Measurements from ENCODE around the gene PTPRR.

DNA sequence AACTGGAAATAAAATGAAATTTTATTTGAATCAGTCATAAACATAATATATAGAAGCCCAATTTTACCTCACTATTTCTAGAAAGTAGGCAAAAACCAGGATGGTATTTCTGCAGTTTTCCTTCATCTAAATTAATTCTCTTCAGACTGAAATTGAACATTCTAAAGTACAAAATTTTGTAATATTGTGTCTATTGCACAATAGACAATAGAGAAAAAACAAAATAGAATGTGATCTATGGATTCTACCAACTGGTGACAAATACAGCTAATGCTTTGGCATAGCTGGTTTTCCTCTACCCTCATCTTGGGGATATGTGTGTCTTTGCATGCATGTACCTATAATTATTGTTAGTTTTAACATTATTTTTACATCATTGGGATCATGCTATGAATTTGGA lies 8.5 kb upstream of the PTPRR start:
- TF ChIP-seq TAF1 (IDR thresholded peaks at IDR 0.05; ENCODE audit: borderline replicate concordance, insufficient read depth, low read length) = no peak
- no peak for TF ChIP-seq POLR2AphosphoS5 (IDR thresholded peaks at IDR 0.05; ENCODE audit: low read depth, low read length)
- TF ChIP-seq, protein P1, sequence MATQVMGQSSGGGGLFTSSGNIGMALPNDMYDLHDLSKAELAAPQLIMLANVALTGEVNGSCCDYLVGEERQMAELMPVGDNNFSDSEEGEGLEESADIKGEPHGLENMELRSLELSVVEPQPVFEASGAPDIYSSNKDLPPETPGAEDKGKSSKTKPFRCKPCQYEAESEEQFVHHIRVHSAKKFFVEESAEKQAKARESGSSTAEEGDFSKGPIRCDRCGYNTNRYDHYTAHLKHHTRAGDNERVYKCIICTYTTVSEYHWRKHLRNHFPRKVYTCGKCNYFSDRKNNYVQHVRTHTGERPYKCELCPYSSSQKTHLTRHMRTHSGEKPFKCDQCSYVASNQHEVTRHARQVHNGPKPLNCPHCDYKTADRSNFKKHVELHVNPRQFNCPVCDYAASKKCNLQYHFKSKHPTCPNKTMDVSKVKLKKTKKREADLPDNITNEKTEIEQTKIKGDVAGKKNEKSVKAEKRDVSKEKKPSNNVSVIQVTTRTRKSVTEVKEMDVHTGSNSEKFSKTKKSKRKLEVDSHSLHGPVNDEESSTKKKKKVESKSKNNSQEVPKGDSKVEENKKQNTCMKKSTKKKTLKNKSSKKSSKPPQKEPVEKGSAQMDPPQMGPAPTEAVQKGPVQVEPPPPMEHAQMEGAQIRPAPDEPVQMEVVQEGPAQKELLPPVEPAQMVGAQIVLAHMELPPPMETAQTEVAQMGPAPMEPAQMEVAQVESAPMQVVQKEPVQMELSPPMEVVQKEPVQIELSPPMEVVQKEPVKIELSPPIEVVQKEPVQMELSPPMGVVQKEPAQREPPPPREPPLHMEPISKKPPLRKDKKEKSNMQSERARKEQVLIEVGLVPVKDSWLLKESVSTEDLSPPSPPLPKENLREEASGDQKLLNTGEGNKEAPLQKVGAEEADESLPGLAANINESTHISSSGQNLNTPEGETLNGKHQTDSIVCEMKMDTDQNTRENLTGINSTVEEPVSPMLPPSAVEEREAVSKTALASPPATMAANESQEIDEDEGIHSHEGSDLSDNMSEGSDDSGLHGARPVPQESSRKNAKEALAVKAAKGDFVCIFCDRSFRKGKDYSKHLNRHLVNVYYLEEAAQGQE (IDR thresholded peaks at IDR 0.05; ENCODE audit: insufficient read depth in 1 of 2, low read depth in 2 of 2, low read length in 2 of 2) = no peak
